SK-N-SH treated with all-trans-retinoic acid at 6 μM for 48 hours (cell line): ENCODE results near the gene ZBTB47.

Source experiments
- GLIS3 ChIP-seq: fragments of 250-450 bp; sonication (Bioruptor Pico); IDR thresholded peaks from 2 replicates; pipeline ENCODE4 v1.5.0; 2020; ENCODE audit warnings: mild to moderate bottlenecking, moderate library complexity
- ISL1 ChIP-seq: fragments of 250-450 bp; sonication (Bioruptor Pico); IDR thresholded peaks from 2 replicates; pipeline ENCODE4 v2.1.2; 2022; ENCODE audit warnings: mild to moderate bottlenecking, moderate library complexity
- TF ChIP-seq, protein P1 (sequence below): fragments of 250-450 bp; sonication (Bioruptor Pico); IDR thresholded peaks from 2 replicates; pipeline ENCODE4 v1.5.1; 2020; ENCODE audit warnings: low read depth, mild to moderate bottlenecking, moderate library complexity
- TF ChIP-seq, protein P2 (sequence below): fragments of 250-450 bp; sonication (Bioruptor Pico); IDR thresholded peaks from 2 replicates; pipeline ENCODE4 v1.8.0; 2020; ENCODE audit warnings: mild to moderate bottlenecking, moderate library complexity, borderline replicate concordance

DNA sequence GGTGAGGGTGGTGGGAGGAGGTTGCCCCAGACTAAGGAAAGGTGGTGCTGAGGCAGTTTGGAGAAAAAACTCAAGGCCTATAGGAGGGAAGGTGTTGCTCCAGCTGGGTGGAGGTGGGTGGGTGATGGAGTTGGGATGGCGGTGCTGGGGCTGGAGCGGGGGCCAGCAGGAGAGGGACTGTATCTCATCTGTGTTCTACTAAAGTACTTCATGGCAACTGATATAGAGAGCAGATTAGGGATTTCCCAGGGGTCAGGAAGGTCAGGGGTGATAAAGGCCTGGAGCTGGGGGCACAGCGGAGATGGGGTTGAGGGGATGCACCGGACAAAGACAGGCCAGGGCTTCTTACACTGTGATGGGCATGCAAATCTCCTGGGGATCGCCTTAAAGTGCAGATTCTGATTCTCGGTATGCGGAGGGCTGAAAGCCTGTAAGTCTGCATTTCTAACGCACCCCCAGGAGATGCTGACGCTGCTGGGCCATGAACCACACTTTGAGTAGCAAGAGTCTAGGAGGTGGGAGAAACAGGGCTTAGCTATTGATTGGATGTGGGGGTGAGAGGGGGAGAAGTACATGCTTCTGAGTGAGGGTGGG lies 36.0 kb downstream of the ZBTB47 start:
- TF ChIP-seq, protein P1, sequence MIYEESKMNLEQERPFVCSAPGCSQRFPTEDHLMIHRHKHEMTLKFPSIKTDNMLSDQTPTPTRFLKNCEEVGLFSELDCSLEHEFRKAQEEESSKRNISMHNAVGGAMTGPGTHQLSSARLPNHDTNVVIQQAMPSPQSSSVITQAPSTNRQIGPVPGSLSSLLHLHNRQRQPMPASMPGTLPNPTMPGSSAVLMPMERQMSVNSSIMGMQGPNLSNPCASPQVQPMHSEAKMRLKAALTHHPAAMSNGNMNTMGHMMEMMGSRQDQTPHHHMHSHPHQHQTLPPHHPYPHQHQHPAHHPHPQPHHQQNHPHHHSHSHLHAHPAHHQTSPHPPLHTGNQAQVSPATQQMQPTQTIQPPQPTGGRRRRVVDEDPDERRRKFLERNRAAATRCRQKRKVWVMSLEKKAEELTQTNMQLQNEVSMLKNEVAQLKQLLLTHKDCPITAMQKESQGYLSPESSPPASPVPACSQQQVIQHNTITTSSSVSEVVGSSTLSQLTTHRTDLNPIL (CRISPR knock-in tag): no peak
- TF ChIP-seq, protein P2, sequence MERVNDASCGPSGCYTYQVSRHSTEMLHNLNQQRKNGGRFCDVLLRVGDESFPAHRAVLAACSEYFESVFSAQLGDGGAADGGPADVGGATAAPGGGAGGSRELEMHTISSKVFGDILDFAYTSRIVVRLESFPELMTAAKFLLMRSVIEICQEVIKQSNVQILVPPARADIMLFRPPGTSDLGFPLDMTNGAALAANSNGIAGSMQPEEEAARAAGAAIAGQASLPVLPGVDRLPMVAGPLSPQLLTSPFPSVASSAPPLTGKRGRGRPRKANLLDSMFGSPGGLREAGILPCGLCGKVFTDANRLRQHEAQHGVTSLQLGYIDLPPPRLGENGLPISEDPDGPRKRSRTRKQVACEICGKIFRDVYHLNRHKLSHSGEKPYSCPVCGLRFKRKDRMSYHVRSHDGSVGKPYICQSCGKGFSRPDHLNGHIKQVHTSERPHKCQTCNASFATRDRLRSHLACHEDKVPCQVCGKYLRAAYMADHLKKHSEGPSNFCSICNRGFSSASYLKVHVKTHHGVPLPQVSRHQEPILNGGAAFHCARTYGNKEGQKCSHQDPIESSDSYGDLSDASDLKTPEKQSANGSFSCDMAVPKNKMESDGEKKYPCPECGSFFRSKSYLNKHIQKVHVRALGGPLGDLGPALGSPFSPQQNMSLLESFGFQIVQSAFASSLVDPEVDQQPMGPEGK (CRISPR knock-in tag): no peak
- TF ChIP-seq GLIS3 (CRISPR knock-in tag) (no peak), ISL1 (no peak)
